GM19351 (cell line): ENCODE data around the gene KCNH8.
A peak's percentile ranks its signal among the peaks of the same experiment; 100 is the strongest.
"Not testable (repeated sequence)": the region's sequence is repeated elsewhere in the genome, so short reads cannot be mapped to it uniquely, and the experiment has no call there.

ENCODE experiments used
- ATAC-seq: cut with Tn5 transposase; IDR thresholded peaks from one replicate; pipeline ENCODE4 v1.9.1; 2021; ENCODE audit warnings: mild to moderate bottlenecking, moderate library complexity; ENCODE audit not compliant: unreplicated experiment

Gene KCNH8

GRCh38 chr3:19171794-19172193, 23.5 kb downstream of the KCNH8 start:
- ATAC-seq: no peak

- ATAC-seq: no peak
Measured at GRCh38 chr3:19173945-19174344, 25.6 kb downstream of the KCNH8 start.

DNA sequence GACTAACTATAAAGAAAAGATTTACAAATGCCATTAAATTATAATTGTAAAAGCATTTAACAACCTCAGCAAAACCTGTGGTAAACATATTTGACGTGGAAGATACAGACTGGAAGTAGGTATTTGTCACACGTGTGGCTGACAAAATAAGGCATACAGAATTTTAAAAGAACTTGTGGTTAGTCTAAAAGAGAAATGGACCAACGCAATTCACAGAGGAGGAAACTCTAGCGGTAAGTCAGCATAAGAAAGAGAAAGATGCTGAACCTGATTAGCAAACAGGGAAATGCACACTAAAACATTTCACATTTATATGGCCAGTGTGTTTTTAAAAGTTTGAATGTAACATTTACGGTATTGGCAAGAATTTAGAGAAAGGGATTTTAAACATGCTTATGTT, 35.3 kb downstream of the KCNH8 start:
- ATAC-seq: no peak

GRCh38 chr3:19190126-19190525, 41.8 kb downstream of the KCNH8 start:
- no peak for ATAC-seq

GRCh38 chr3:19190602-19191001, 42.3 kb downstream of the KCNH8 start:
- ATAC-seq: peak; percentile 97

DNA sequence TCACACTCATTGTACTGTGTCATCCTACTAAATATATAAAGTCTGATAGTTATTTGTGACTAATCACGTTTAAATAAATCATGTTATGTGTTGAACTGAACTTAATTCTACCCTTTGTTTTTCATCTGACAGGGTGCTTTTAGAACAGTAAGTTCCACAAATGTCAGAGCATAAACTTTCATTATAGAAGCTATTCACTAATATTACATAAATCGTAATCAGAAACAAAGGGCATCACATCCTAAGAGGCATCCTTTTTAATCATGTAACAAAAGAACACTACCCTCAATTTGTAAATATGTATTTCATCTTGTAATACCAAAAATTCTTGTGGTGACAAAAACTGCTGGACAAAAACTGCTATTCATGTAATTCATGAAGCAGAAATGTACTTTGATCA, 50.8 kb downstream of the KCNH8 start:
- ATAC-seq: no peak

DNA sequence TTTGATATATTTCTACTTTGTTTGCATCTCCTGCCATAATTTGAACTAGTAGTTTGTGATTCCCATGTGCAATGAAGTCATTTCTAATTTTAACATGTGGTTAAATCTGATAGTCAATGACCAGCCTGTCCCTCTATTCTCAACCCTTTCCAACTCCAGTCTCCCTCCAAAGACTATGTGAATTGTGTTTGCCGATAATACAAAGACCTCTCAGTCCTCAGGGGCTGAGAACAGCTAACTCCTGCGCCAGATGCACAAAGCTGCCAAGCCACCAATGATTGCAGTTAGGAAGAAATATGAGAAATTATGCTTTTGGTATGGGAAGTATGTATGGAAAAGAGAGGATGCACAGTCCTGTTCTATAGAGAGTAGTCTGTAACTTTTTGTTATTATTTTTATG, 54.0 kb downstream of the KCNH8 start:
- no peak for ATAC-seq

- no peak for ATAC-seq
Measured at GRCh38 chr3:19202754-19203153, 54.4 kb downstream of the KCNH8 start.

- no peak for ATAC-seq
Measured at GRCh38 chr3:19206540-19206939, 58.2 kb downstream of the KCNH8 start.

DNA sequence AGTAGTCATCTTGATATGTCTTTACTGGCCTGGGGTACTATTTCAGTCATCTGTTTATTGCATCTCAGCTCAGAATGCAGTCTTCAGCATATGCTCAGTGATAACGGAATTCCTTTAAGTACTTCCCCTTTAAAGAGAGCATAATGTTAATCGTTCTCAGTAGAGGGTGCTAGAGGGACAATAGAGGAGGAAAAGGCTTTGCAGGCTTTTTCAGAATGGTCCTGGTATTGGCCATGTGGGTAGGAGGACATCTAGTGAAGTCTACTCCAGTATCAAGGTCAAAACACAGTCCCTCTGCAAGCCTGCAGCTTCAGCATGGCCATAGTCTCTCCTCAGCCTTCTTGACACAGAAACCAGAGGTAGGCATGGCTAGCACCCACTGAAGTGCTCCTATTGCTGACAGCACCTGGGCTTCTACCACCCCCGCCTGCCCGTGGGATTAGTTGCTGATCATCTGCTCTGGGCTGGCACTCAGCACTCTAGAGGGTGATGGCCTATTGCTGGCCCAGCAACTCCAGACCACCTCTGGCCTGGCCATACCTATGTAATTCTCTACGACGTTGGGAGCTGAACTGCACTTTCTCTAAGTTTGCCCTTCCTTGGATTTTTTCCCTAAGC, 65.4 kb downstream of the KCNH8 start:
- peak; percentile 66 for ATAC-seq

GRCh38 chr3:19215427-19215826, 67.1 kb downstream of the KCNH8 start:
- no peak for ATAC-seq

- ATAC-seq: no peak
Measured at GRCh38 chr3:19216669-19217337, 68.5 kb downstream of the KCNH8 start.

GRCh38 chr3:19220311-19220710, 72.0 kb downstream of the KCNH8 start:
- ATAC-seq: no peak

DNA sequence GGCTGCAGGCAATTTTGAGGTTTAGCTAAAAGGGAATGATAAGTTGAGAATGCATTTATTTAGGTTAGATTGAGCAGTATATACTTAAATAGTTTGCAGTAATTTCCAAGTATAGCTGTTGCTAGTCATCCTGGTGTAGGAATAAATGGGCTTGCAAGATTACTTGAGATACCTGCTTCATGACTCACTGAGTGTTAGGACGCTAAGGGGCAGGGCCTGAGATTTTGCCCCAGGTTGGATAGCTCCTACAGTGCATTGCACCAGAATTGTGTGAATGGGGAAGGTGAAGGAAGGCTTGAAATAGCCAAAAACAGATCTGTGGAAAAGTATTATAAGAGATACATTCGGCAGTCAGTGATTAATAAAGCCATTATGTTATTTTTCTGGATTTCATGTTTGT, 72.8 kb downstream of the KCNH8 start:
- ATAC-seq: no peak

- no peak for ATAC-seq
Measured at GRCh38 chr3:19226479-19226878, 78.2 kb downstream of the KCNH8 start.

GRCh38 chr3:19228167-19228566, 79.9 kb downstream of the KCNH8 start:
- no peak for ATAC-seq

GRCh38 chr3:19229086-19229485, 80.8 kb downstream of the KCNH8 start:
- no peak for ATAC-seq

DNA sequence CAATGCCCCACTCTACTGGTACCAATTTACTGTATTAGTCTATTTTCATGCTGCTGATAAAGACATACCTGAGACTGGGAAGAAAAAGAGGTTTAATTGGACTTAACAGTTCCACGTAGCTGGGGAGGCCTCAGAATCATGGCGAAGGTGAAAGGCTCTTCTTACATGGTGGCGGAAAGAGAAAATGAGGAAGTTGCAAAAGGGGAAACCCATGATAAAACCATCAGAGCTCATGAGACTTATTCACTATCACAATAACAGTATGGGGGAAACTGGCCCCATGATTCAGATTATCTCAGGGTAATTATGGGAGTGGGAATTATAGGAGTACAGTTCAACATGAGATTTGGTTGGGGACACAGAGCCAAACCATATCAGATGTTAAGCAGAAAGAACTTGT, 81.6 kb downstream of the KCNH8 start:
- ATAC-seq: peak; percentile 94

DNA sequence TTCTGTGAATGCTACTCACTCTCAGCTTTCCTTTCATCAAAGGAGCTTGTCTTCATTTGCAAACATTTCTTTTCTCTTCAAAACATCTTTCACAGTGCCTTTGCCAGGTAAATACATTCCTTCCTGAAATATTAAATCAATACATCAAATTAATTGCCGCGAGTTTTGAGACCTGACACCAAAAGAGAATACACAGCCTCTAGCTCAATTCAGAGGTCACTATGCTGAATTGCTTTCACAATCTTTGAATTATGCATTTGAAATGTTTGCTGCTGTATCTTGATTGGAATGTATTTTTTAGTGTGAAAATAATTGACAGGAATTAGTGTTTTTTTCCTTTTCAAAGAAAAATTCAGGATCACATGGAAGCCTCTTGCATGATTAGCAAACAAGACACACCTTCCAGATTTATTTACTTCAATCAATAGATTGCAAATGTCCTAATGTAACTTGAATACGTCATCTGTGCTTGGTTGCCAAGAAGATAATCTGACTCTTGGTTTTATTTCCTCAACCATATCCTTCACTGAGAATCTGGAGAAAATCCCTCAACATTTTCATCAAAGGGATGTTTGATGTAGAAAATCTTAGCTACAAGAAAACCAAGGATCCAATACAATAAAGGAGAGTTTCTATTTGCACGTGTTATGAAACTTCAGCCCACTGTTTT, 83.6 kb downstream of the KCNH8 start:
- ATAC-seq: no peak

GRCh38 chr3:19232566-19232965, 84.3 kb downstream of the KCNH8 start:
- ATAC-seq: no peak

DNA sequence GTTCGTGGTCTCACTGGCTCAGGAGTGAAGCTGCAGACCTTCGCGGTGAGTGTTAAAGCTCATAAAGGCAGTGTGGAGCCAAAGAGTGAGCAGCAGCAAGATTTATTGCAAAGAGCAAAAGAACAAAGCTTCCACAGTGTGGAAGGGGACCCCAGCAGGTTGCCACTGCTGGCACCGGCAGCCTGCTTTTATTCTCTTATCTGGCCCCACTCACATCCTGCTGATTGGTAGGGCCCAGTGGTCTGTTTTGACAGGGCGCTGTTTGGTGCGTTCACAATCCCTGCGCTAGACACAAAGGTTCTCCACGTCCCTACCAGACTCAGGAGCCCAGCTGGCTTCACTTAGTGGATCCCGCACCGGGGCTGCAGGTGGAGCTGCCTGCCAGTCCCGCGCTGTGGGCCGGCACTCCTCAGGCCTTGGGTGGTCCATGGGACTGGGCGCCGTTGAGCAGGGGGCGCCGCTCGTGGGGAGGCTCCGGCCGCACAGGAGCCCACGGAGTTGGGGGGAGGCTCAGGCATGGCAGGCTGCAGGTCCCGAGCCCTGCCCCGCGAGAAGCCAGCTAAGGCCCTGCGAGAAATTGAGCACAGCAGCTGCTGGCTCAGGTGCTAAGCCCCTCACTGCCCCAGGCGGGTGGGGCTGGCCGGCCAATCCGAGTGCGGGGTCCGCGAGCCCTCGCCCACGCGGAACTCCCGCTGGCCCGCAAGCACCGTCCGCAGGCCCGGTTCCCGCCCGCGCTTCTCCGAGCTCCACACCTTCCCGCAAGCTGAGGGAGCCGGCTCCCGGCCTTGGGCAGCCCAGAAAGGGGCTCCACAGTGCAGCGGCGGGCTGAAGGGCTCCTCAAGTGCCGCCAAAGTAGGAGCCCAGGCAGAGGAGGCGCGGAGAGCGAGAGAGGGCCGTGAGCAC, 85.8 kb downstream of the KCNH8 start:
- ATAC-seq: not testable (repeated sequence)
